Mesenchymal stem cell (in vitro differentiated cells and primary cell): Measurements from ENCODE around the gene KCNMB2.

Experiments used
- DNase-seq: peaks from one replicate; pipeline ENCODE4 v3.0.0-alpha.2; 2013
- H2AFZ ChIP-seq: one replicate; pipeline ENCODE4 v1.6.1; 2013; ENCODE audit warnings: low read depth, mild to moderate bottlenecking, control low read depth, inconsistent platforms, low read length, moderate library complexity
- H2AK5ac ChIP-seq: 2 replicates; pipeline ENCODE4 v1.6.1; 2013; ENCODE audit warnings: low read length, moderate library complexity, mild to moderate bottlenecking, inconsistent platforms; ENCODE audit not compliant: severe bottlenecking
- H2BK120ac ChIP-seq: one replicate; pipeline ENCODE4 v1.6.1; 2013; ENCODE audit warnings: low read depth, mild to moderate bottlenecking, inconsistent platforms, low read length, moderate library complexity
- H2BK12ac ChIP-seq, 2 experiments: one replicate each; pipeline ENCODE4 v1.6.1; 2013; ENCODE audit warnings: inconsistent platforms in 2 of 2, low read length in 2 of 2, mild to moderate bottlenecking in 2 of 2, moderate library complexity in 2 of 2, control low read depth in 1 of 2
- H2BK15ac ChIP-seq: one replicate; pipeline ENCODE4 v1.6.1; 2013; ENCODE audit warnings: mild to moderate bottlenecking, low read depth, inconsistent platforms; ENCODE audit not compliant: poor library complexity, severe bottlenecking
- H2BK5ac ChIP-seq: 2 replicates; pipeline ENCODE4 v1.6.1; 2013; ENCODE audit warnings: low read depth, mild to moderate bottlenecking, low read length, control low read depth, inconsistent platforms; ENCODE audit not compliant: poor library complexity, severe bottlenecking
- H3K14ac ChIP-seq, 2 experiments: one replicate each; pipeline ENCODE4 v1.6.1; 2013; ENCODE audit warnings: inconsistent platforms in 2 of 2, low read length in 2 of 2, control low read depth in 1 of 2, mild to moderate bottlenecking in 1 of 2, moderate library complexity in 1 of 2
- H3K18ac ChIP-seq, 2 experiments: one replicate each; pipeline ENCODE4 v1.6.1; 2013; ENCODE audit warnings: inconsistent platforms in 2 of 2, low read length in 2 of 2, control low read depth in 1 of 2, low read depth in 1 of 2, mild to moderate bottlenecking in 1 of 2
- H3K23ac ChIP-seq, 2 experiments: one replicate each; pipeline ENCODE4 v1.6.1; 2013; ENCODE audit warnings: inconsistent platforms in 2 of 2, low read length in 2 of 2, mild to moderate bottlenecking in 2 of 2, moderate library complexity in 2 of 2, control low read depth in 1 of 2
- H3K27ac ChIP-seq: 2 replicates; pipeline ENCODE4 v1.5.1; 2013; ENCODE audit warnings: mild to moderate bottlenecking, moderate library complexity, low read length, control low read depth, inconsistent platforms; ENCODE audit not compliant: poor library complexity, severe bottlenecking
- H3K27me3 ChIP-seq, 2 experiments: 2 replicates each; pipeline versions ENCODE4 v1.6.1 to v1.7.0; 2013; ENCODE audit warnings: low read length in 2 of 2, mild to moderate bottlenecking in 2 of 2, moderate library complexity in 2 of 2, control low read depth in 1 of 2, inconsistent platforms in 1 of 2; ENCODE audit not compliant: control insufficient read depth in 1 of 2, insufficient read depth in 1 of 2
- H3K36me3 ChIP-seq, 2 experiments: 2 replicates each; pipeline versions ENCODE4 v1.6.1 to v1.7.0; 2013; ENCODE audit warnings: low read length in 2 of 2, control low read depth in 1 of 2, inconsistent platforms in 1 of 2, low read depth in 1 of 2, mild to moderate bottlenecking in 1 of 2; ENCODE audit not compliant: insufficient read depth in 2 of 2, control insufficient read depth in 1 of 2
- H3K4ac ChIP-seq, 2 experiments: one replicate each; pipeline ENCODE4 v1.6.1; 2013; ENCODE audit warnings: inconsistent platforms in 2 of 2, low read length in 2 of 2, mild to moderate bottlenecking in 2 of 2, moderate library complexity in 2 of 2, control low read depth in 1 of 2, low read depth in 1 of 2
- H3K4me1 ChIP-seq: 2 replicates; pipeline ENCODE4 v1.6.1; 2013; ENCODE audit warnings: low read depth, low read length, control low read depth; ENCODE audit not compliant: control insufficient read depth, insufficient read depth
- H3K4me2 ChIP-seq: 2 replicates; pipeline ENCODE4 v1.6.1; 2013; ENCODE audit warnings: low read length, mild to moderate bottlenecking, inconsistent platforms; ENCODE audit not compliant: poor library complexity, severe bottlenecking
- H3K4me3 ChIP-seq, 2 experiments: 2 replicates each; pipeline versions ENCODE4 v1.5.1 to v1.7.0; 2013; ENCODE audit warnings: low read length in 2 of 2, mild to moderate bottlenecking in 2 of 2, control low read depth in 1 of 2, low read depth in 1 of 2; ENCODE audit not compliant: insufficient read depth in 1 of 2
- H3K79me1 ChIP-seq: replicated peaks from 2 replicates; pipeline ENCODE4 v1.6.1; 2013; ENCODE audit warnings: mild to moderate bottlenecking, control low read depth, low read length, inconsistent platforms; ENCODE audit not compliant: poor library complexity, severe bottlenecking
- H3K9ac ChIP-seq: 2 replicates; pipeline ENCODE4 v1.7.0; 2013; ENCODE audit warnings: mild to moderate bottlenecking, low read length, moderate library complexity
- H3K9me3 ChIP-seq: 2 replicates; pipeline ENCODE4 v1.7.0; 2013; ENCODE audit warnings: mild to moderate bottlenecking, low read length; ENCODE audit not compliant: control insufficient read depth
- H4K8ac ChIP-seq: one replicate; pipeline ENCODE4 v1.6.1; 2013; ENCODE audit warnings: inconsistent platforms, mild to moderate bottlenecking, low read length, moderate library complexity
- H4K91ac ChIP-seq: one replicate; pipeline ENCODE4 v1.6.1; 2013; ENCODE audit warnings: mild to moderate bottlenecking, low read length, inconsistent platforms
- WGBS: methylation state at CpG from one replicate; pipeline ENCODE4 v1.1.7; 2013; ENCODE audit warnings: mixed read lengths; 5-methylcytosine and 5-hydroxymethylcytosine counted together

KCNMB2 gene

DNA sequence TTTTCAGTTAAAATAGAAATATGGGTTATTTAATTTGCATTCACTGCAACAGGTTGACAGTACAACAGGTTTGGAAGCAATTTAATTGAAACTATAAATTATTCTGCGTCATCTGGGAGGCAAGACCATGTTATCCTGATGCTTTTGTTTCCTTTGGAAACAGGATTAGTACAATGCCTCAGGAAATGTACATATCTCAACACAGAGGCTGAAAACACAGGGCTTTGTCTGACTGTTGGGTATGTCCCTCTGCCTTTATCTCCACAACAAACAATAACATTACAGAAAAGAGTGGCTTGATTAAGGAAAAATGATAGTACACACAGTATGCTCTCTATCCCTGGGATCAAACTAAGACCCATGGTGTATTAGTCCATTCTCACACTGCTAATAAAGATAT is 95.7 kb downstream of the KCNMB2 start:
- Histone ChIP-seq H3K18ac (no peak overlapping the region), H3K4me1 (peaks cover 1% of the 10 kb centered on the region), H3K27ac (no peak overlapping the region), H2AFZ (no peak overlapping the region), H3K23ac (no peak overlapping the region), H3K4ac (no peak overlapping the region), H2BK120ac (no peak overlapping the region), H3K27me3 (no peaks in the 10 kb centered on the region), H3K14ac (no peak overlapping the region), H4K91ac (no peak overlapping the region), H3K4me2 (no peak overlapping the region), H3K9ac (no peak overlapping the region), H2BK5ac (no peak overlapping the region), H2AK5ac (no peak overlapping the region), H3K36me3 (no peaks in the 10 kb centered on the region), H2BK12ac (no peak overlapping the region), H3K4me3 (no peak overlapping the region), H3K9me3 (no peaks in the 10 kb centered on the region), H3K79me1 (no peaks in the 10 kb centered on the region), H4K8ac (no peak overlapping the region), H2BK15ac (no peak overlapping the region)
- 100% methylated on average over 1 of the region's 1 CpG for WGBS
- no peak for DNase-seq

DNA sequence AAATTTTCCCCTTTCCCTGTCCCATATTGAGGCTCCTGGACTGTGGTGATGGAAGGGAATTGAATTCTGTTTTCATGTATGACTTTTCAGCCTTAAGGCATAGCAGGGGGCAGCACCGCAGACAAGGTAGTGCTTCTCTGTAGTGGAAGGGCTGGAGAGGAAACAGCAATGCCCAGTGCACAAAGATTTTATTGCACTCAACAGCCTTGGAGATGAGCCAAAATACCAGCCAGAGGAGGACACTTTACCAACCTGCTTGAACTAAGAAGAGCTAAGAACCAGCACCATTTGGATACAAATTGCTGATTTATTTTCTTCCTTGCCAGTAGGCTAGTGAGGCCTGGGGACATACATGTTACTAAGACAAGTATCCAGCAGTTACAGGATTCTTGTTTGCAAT is 98.7 kb downstream of the KCNMB2 start:
- H2BK5ac ChIP-seq = no peak overlapping the region
- no peak overlapping the region for H3K4ac ChIP-seq
- H2BK120ac ChIP-seq = no peak overlapping the region
- no peak overlapping the region for H2AFZ ChIP-seq
- no peak overlapping the region for H3K4me2 ChIP-seq
- no peak overlapping the region for H4K8ac ChIP-seq
- H3K18ac ChIP-seq = no peak overlapping the region
- no peaks in the 10 kb centered on the region for H3K36me3 ChIP-seq
- H2AK5ac ChIP-seq = no peak overlapping the region
- H3K79me1 ChIP-seq = no peaks in the 10 kb centered on the region
- H3K23ac ChIP-seq = no peak overlapping the region
- no peak overlapping the region for H3K9ac ChIP-seq
- no peak for DNase-seq
- no peak overlapping the region for H3K4me3 ChIP-seq
- no peak overlapping the region for H3K14ac ChIP-seq
- no peaks in the 10 kb centered on the region for H3K27me3 ChIP-seq
- H3K4me1 ChIP-seq = peaks cover 1% of the 10 kb centered on the region
- no peak overlapping the region for H2BK15ac ChIP-seq
- H2BK12ac ChIP-seq = no peak overlapping the region
- H3K27ac ChIP-seq = no peak overlapping the region
- WGBS = 38% methylated on average over 1 of the region's 1 CpG
- no peaks in the 10 kb centered on the region for H3K9me3 ChIP-seq
- H4K91ac ChIP-seq = no peak overlapping the region

DNA sequence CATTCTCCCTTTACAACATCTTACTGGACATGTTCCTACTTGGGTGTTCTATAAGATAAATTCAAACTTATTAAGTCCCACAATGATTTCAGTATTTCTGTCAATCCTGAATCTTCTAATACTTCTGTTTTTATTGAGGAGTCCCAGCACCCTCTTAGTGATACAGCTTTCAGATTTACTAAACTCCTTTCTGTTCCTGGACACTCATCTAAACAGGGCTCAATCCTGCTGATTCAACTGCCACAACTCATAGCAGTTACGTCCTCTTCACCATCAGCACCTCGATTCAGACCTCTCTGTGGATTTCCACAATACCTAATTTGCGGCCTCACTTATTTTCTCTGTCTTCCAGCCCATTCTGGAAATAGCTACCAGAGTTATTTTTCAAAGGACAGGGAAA is 101.6 kb downstream of the KCNMB2 start:
- H3K4me2 ChIP-seq = no peak overlapping the region
- no peak overlapping the region for H3K4ac ChIP-seq
- no peak overlapping the region for H2BK12ac ChIP-seq
- no peak overlapping the region for H2BK120ac ChIP-seq
- H2BK15ac ChIP-seq = no peak overlapping the region
- H3K79me1 ChIP-seq = no peaks in the 10 kb centered on the region
- no peak overlapping the region for H3K9ac ChIP-seq
- no peak overlapping the region for H4K8ac ChIP-seq
- no peak for DNase-seq
- H3K18ac ChIP-seq = no peak overlapping the region
- H2AK5ac ChIP-seq = no peak overlapping the region
- no peak overlapping the region for H2BK5ac ChIP-seq
- H3K27me3 ChIP-seq = no peaks in the 10 kb centered on the region
- no peak overlapping the region for H2AFZ ChIP-seq
- 95% methylated on average over 3 of the region's 3 CpGs for WGBS
- no peak overlapping the region for H3K4me3 ChIP-seq
- H3K36me3 ChIP-seq = no peaks in the 10 kb centered on the region
- no peaks in the 10 kb centered on the region for H3K4me1 ChIP-seq
- H4K91ac ChIP-seq = no peak overlapping the region
- H3K9me3 ChIP-seq = no peaks in the 10 kb centered on the region
- H3K27ac ChIP-seq = no peak overlapping the region
- H3K14ac ChIP-seq = no peak overlapping the region
- H3K23ac ChIP-seq = no peak overlapping the region

DNA sequence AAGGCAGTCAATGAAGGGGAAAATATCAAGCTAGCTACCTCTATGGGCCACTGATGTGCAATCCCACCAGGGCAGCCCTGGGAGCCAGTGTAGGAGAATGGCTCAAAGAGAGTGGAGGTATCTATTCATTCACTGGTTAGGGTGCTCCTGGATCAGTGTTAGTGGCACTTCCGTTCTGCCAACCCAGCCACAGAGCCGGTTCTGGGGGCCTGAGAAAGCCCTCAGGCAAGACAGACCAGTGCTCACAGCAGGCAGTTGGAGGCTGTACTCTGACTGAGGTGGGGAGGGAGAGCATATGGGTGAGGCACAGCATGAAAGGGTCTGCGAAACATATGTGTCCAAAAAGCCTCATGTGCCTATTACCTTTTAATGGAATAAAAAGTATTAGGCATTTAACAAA is 109.3 kb downstream of the KCNMB2 start:
- Histone ChIP-seq H3K27ac (no peak overlapping the region), H3K9ac (no peak overlapping the region), H3K18ac (no peak overlapping the region), H2AK5ac (no peak overlapping the region), H3K27me3 (no peaks in the 10 kb centered on the region), H3K4me1 (no peaks in the 10 kb centered on the region), H2AFZ (no peak overlapping the region), H2BK120ac (no peak overlapping the region), H4K8ac (peak overlapping the region; percentile 13), H4K91ac (peak overlapping the region; percentile 18), H3K79me1 (no peaks in the 10 kb centered on the region), H3K14ac (no peak overlapping the region), H3K9me3 (no peaks in the 10 kb centered on the region), H2BK12ac (peak overlapping the region in 1 of 2 experiments; percentile 38), H3K4me2 (no peak overlapping the region), H3K23ac (no peak overlapping the region), H3K4ac (no peak overlapping the region), H3K36me3 (no peaks in the 10 kb centered on the region), H2BK5ac (no peak overlapping the region), H2BK15ac (no peak overlapping the region), H3K4me3 (no peak overlapping the region)
- no peak for DNase-seq
- 68% methylated on average over 2 of the region's 3 CpGs for WGBS
